Endothelial cell of umbilical vein (primary cell): ENCODE results near the gene NLGN1. TPM values are rescaled to one million over a fixed set of nuclear protein-coding genes. Genes with fewer than 3 reads are reported as not detected.
A peak's percentile ranks its signal among the peaks of the same experiment; 100 is the strongest.

Experiments used
- BruUV-seq: library from RNA; stranded (reverse); fragments of 400-500 nt; replicated peaks from 2 replicates; lab custom pipeline; 2021; lab: Mats Ljungman, UMichigan
- CTCF ChIA-PET: fragments of 300-600, 350-600 bp; sonication (Branson Sonifier 250); formaldehyde crosslinking; loops from one replicate; lab custom pipeline; 2021; ENCODE audit warnings: antibody characterized with exemption, inconsistent platforms; lab: Charles Lee
- POLR2A ChIA-PET: fragments of 300-600, 350-600 bp; sonication (Branson Sonifier 250); formaldehyde crosslinking; loops from one replicate; lab custom pipeline; 2021; ENCODE audit warnings: antibody characterized with exemption, inconsistent platforms; lab: Charles Lee
- DNase-seq: peaks from one replicate; pipeline ENCODE4 v3.0.0-alpha.2; 2011; ENCODE audit warnings: low read depth, low spot score
- FAIRE-seq: peaks from 2 replicates; lab custom pipeline; 2011; peaks lifted over from hg19 to GRCh38; lab: Jason Lieb, UNC
- H2AFZ ChIP-seq: 2 replicates; pipeline ENCODE4 v1.6.0; 2012; ENCODE audit warnings: low read depth, low read length, control low read depth, inconsistent platforms
- H3K27ac ChIP-seq: 2 replicates; pipeline ENCODE4 v1.5.1; 2011; ENCODE audit warnings: low read depth, mild to moderate bottlenecking, control low read depth, low read length, moderate library complexity; ENCODE audit not compliant: insufficient read depth
- H3K27me3 ChIP-seq, 2 experiments: 2 replicates each; pipeline versions ENCODE4 v1.6.0 to v1.6.1; 2011; ENCODE audit warnings: low read length in 2 of 2, mixed read lengths in 1 of 2; ENCODE audit not compliant: control insufficient read depth in 2 of 2, insufficient read depth in 2 of 2
- H3K36me3 ChIP-seq, 2 experiments: 2 replicates in 1 of 2; 3 replicates in 1 of 2; pipeline ENCODE4 v1.5.1; 2011; ENCODE audit warnings: low read length in 2 of 2, mild to moderate bottlenecking in 1 of 2, moderate library complexity in 1 of 2; ENCODE audit not compliant: control insufficient read depth in 2 of 2, insufficient read depth in 2 of 2; ENCODE audit errors: extremely low read depth in 1 of 2
- H3K4me1 ChIP-seq: 3 replicates; pipeline ENCODE4 v1.5.1; 2011; ENCODE audit warnings: mild to moderate bottlenecking, low read length; ENCODE audit not compliant: control insufficient read depth, insufficient read depth; ENCODE audit errors: extremely low read depth
- H3K4me2 ChIP-seq: 2 replicates; pipeline ENCODE4 v1.6.1; 2011; ENCODE audit warnings: low read length, control low read depth, mixed read lengths; ENCODE audit not compliant: insufficient read depth
- H3K4me3 ChIP-seq, 3 experiments: fragments of 200-600 bp in 1 of 3; sonication (generic), shearing (Covaris generic) in 1 of 3; replicated peaks in 1 of 3; 2 replicates each; pipeline ENCODE4 v1.5.1; 2011 to 2016; ENCODE audit warnings: control low read depth in 3 of 3, low read length in 3 of 3, mild to moderate bottlenecking in 2 of 3, inconsistent platforms in 1 of 3, low read depth in 1 of 3, moderate library complexity in 1 of 3; ENCODE audit not compliant: insufficient read depth in 1 of 3
- H3K79me2 ChIP-seq: 2 replicates; pipeline ENCODE4 v1.6.0; 2012; ENCODE audit warnings: low read length, inconsistent platforms; ENCODE audit not compliant: control insufficient read depth, insufficient read depth
- H3K9ac ChIP-seq: replicated peaks from 2 replicates; pipeline ENCODE3; 2011; ENCODE audit warnings: low read length, control low read depth; ENCODE audit not compliant: insufficient read depth; ENCODE audit errors: extremely low read depth
- H3K9me1 ChIP-seq: replicated peaks from 3 replicates; pipeline ENCODE4 v1.6.0; 2011; ENCODE audit warnings: mild to moderate bottlenecking, low read length; ENCODE audit not compliant: control insufficient read depth, insufficient read depth; ENCODE audit errors: extremely low read depth
- H3K9me3 ChIP-seq: replicated peaks from 2 replicates; pipeline ENCODE4 v1.5.1; 2012; ENCODE audit warnings: low read length, inconsistent platforms; ENCODE audit not compliant: control insufficient read depth, insufficient read depth
- H4K20me1 ChIP-seq: replicated peaks from 2 replicates; pipeline ENCODE3; 2011; ENCODE audit warnings: mild to moderate bottlenecking, low read length; ENCODE audit not compliant: control insufficient read depth, insufficient read depth; ENCODE audit errors: extremely low read depth
- CTCF ChIP-seq, 2 donors: IDR thresholded peaks; 1 replicate in 1 of 2; 2 replicates in 1 of 2; pipeline ENCODE4 v1.5.1; 2011; ENCODE audit warnings: low read length in 2 of 2, mild to moderate bottlenecking in 2 of 2, moderate library complexity in 2 of 2, control low read depth in 1 of 2, inconsistent platforms in 1 of 2, low read depth in 1 of 2; ENCODE audit not compliant: insufficient read depth in 1 of 2; ENCODE audit errors: extremely low read depth in 1 of 2
- EZH2 ChIP-seq: IDR thresholded peaks from 2 replicates; pipeline ENCODE4 v1.6.1; 2012; ENCODE audit warnings: borderline replicate concordance, low read depth, mild to moderate bottlenecking, moderate library complexity, low read length, inconsistent platforms; ENCODE audit not compliant: severe bottlenecking
- FOS ChIP-seq: IDR thresholded peaks from 2 replicates; pipeline ENCODE4 v1.6.1; 2011; ENCODE audit warnings: mild to moderate bottlenecking, low read length, moderate library complexity, borderline replicate concordance; ENCODE audit not compliant: insufficient read depth
- GATA2 ChIP-seq: IDR thresholded peaks from 2 replicates; pipeline ENCODE4 v1.7.0; 2011; ENCODE audit warnings: low read depth, mild to moderate bottlenecking, moderate library complexity, mixed read lengths, low read length; ENCODE audit not compliant: insufficient read length, insufficient read depth
- JUN ChIP-seq: IDR thresholded peaks from 2 replicates; pipeline ENCODE4 v1.6.1; 2011; ENCODE audit warnings: borderline replicate concordance, low read depth; ENCODE audit not compliant: insufficient read length, insufficient read depth
- POLR2AphosphoS5 ChIP-seq: IDR thresholded peaks from 2 replicates; pipeline ENCODE4 v1.6.1; 2012; ENCODE audit warnings: low read depth, mild to moderate bottlenecking, control low read depth, low read length, moderate library complexity; ENCODE audit not compliant: insufficient read depth
- dilution Hi-C: fragments of 300-500 bp; cut with MboI; formaldehyde crosslinking; loops from one replicate; pipeline ENCODE4 v1.15.0; 2019; ENCODE audit warnings: low sequenced_read_pairs; ENCODE audit not compliant: extremely low pct_ligation_motif_present
- intact Hi-C: fragments of 100-400 bp; cut with micrococcal nuclease; formaldehyde crosslinking; loops from one replicate; pipeline ENCODE4 v1.10.0; 2022
- polyA plus RNA-seq, 4 experiments: library from polyadenylated mRNA; depleted of rRNA in 3 of 4; stranded (reverse) in 3 of 4; unstranded in 1 of 4; fragments of >200 nt; gene quantifications; 2 replicates each; pipeline versions ENCODE4 v1.2.1 to v1.2.3, GENCODE V29; 2011 to 2012; ENCODE audit warnings: missing spikeins in 1 of 4
- total RNA-seq: library from RNA; stranded (reverse); gene quantifications from 2 replicates; pipeline ENCODE4 v1.2.3, GENCODE V29; 2021

The NLGN1 gene
- total and polyA plus RNA-seq, 2 donors (not counting 3 experiments of a cell fraction or from before 2014, with no cell fraction given): 7.9 to 16.3 TPM

- intact Hi-C loops (no loop called here), dilution Hi-C loops (no loop called here)
- no peaks in the 10 kb centered on the region for H3K9me3 ChIP-seq
- H3K36me3 ChIP-seq: no peaks in the 10 kb centered on the region
- no peaks in the 10 kb centered on the region for H3K9me1 ChIP-seq
- H3K4me2 ChIP-seq: no peak overlapping the region
- H3K4me3 ChIP-seq: no peak overlapping the region
- FAIRE-seq (no peak), DNase-seq (no peak)
- no peak overlapping the region for H2AFZ ChIP-seq
- H3K9ac ChIP-seq: no peak overlapping the region
- H3K4me1 ChIP-seq: peaks cover 21% of the 10 kb centered on the region
- ChIA-PET POLR2A (no interaction called here), CTCF (no interaction called here)
- H3K79me2 ChIP-seq: no peaks in the 10 kb centered on the region
- H3K27me3 ChIP-seq: no peaks in the 10 kb centered on the region
- no peak overlapping the region for H3K27ac ChIP-seq
- BruUV-seq: no TSS peak
- TF ChIP-seq GATA2 (no peak), CTCF (IDR thresholded peaks at IDR 0.05; ENCODE audit: extremely low read depth in 1 of 2, insufficient read depth in 1 of 2, low read depth in 1 of 2, low read length in 2 of 2) (no peak), EZH2 (no peak)
- no peaks in the 10 kb centered on the region for H4K20me1 ChIP-seq
Observed at GRCh38 chr3:173936316-173936715, 538.8 kb downstream of the NLGN1 start.

DNA sequence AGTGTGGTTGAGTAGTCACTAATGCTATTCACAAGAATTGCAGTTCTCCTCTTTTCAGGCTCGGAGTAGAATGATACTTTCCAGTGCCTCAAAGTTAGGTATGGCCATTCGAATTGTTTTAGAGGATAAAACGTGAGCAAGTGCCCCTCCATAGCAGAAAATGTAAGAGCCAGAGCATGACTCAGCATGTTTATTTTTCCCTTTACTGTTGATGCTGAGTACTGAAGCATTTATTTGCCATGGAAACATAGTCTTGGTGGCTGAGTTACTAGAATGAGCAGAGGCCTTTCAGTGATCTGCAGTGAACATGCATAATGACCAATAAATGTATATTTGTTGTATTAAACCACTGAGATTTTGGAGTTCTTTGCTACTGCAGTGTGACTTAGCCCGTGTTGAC, 540.6 kb downstream of the NLGN1 start:
- H3K9me3 ChIP-seq: no peaks in the 10 kb centered on the region
- no TSS peak for BruUV-seq
- CTCF ChIA-PET: interaction anchor here (1.1 to 1.4 kb wide), 3 partner anchors 12 to 353 kb away, joined by 3 to 5 read pairs (median 4); no protein-coding TSS in a partner anchor
- TF ChIP-seq JUN (peak; percentile 24), POLR2AphosphoS5 (no peak), GATA2 (no peak), FOS (peak; percentile 7)
- POLR2A ChIA-PET: no interaction called here
- H3K4me1 ChIP-seq: peaks cover 19% of the 10 kb centered on the region
- H3K4me3 ChIP-seq: no peak overlapping the region
- H3K4me2 ChIP-seq: no peak overlapping the region
- intact Hi-C loops (no loop called here), dilution Hi-C loops (no loop called here)
- no peaks in the 10 kb centered on the region for H3K36me3 ChIP-seq
- no peak overlapping the region for H2AFZ ChIP-seq
- H3K9me1 ChIP-seq: no peaks in the 10 kb centered on the region
- H3K9ac ChIP-seq: no peak overlapping the region
- no peaks in the 10 kb centered on the region for H3K27me3 ChIP-seq
- FAIRE-seq (peak; percentile 80), DNase-seq (peak; percentile 77)
- no peaks in the 10 kb centered on the region for H4K20me1 ChIP-seq
- H3K27ac ChIP-seq: no peak overlapping the region
- no peaks in the 10 kb centered on the region for H3K79me2 ChIP-seq
